ENCODE measurements around the gene PHKB.

The PHKB gene

DNA sequence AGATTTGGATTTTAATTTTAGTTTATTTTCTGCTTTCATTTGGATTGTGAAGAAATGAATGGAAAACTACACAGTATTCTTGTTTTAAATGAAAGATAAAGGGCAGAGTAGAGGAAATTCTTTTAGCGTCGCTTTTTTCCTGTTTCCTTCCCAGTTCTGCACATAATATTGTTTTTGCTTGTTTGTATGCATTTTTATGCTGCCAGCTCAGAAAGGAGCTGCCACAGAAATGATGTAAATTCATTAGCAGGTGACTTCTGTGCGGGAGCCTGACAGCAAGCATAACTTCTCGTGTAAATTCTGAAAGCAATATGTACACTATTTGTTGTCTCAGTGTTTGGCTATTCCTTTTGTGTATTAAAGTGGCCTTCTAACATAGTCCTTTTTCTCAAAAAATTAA lies 234.6 kb downstream of the PHKB start:
- DNase-seq: no peak

DNA sequence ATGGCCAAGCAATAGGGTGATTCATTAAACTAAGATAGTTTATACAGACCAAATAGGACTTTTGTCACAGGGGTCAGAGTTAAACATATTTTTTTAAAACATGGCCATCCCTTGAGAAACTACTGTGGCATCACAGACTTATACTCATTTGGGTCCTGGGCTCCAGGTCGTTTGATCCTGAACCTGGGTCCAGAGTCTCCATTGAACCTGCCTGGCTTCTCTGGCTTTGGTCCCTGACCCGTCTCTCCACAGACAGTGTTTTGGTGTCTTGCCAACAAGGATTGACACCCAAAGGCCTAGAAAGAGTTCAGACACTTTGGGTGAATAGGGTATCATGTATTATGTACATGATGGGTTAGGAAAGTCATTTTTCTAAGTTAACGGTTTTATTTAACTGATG lies 236.7 kb downstream of the PHKB start:
- DNase-seq: no peak

DNA sequence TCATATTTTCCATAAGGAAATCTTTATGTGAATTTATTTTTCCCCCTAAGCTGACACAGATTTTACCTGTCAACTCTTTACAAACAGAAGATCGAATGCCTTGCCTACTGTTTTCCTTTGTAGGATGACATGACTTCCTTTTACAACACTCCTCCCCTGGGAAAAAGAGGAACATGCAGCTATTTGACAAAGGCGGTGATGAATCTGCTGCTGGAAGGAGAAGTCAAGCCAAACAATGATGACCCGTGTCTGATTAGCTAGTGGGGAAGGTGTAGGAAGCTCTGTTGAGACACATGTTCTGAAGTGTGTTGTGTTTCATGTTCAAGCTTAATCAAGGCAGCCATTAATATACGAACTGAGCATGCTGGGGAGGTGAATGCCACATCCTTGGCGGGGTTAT lies 238.0 kb downstream of the PHKB start:
- peak; percentile 73 to 89 (median 78) for DNase-seq

DNA sequence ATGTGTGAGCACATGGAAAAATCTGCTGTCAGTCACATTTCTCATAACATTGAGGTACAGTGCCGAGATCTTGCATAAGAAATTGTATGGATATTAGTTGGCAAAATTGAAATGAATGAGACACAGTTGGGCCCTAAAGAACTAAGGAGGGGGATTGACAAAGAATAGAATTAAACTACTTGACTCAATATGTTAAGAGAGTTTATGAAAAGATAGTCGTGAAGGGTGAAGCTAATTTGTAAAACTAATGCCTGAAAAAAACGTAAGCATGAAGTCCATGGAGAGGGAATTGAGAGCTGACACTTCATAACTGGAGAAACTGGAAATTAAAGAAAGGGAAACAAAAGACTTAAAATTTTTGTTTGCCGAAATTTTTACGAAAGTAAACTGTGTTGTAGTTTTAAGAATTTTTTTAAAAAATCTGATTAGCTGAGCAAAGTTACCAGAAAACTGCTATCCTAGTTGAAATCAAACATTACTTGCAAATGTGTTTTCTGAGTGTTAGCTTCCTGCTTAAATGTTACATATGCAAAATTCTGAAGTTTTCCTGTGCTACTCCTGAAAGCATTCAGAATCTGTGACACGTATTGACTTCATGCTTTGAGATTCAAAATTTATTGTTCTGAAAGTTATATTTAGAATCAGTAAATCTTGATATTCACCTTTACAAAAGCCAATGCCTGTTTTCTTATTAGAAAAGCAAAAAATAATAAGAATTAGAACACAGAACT lies 239.9 kb downstream of the PHKB start:
- DNase-seq: no peak

DNA sequence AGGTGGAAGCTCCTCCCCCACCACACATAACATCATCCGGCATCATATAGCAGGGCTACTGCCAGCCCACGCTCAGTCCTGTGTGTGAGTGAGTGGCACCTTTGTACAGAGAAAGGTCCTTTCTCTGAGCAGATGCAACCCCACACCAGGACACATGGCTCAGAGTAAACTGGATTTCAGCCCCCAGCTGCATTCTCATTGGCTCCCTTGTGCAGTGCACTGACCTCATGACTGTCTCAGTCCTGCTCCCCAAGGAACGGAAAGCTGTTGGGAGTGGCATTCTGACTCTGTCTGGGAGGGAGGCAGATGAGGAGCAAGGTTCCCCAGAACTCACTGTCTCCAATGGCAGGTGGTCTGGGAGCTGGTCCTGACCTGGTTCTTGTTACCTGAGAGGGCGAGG lies 244.1 kb downstream of the PHKB start:
- DNase-seq: no peak

- DNase-seq: no peak
These were observed 250.7 kb downstream of the PHKB start for GRCh38 chr16:47711809-47712208.

GRCh38 chr16:47712276-47713224 lies 251.4 kb downstream of the PHKB start:
- DNase-seq: no peak

- DNase-seq: no peak
These were observed 252.1 kb downstream of the PHKB start for GRCh38 chr16:47713225-47713595.

GRCh38 chr16:47715442-47716083 lies 254.4 kb downstream of the PHKB start:
- no peak for DNase-seq

- no peak for DNase-seq
These were observed 255.4 kb downstream of the PHKB start for GRCh38 chr16:47716571-47716970.

DNA sequence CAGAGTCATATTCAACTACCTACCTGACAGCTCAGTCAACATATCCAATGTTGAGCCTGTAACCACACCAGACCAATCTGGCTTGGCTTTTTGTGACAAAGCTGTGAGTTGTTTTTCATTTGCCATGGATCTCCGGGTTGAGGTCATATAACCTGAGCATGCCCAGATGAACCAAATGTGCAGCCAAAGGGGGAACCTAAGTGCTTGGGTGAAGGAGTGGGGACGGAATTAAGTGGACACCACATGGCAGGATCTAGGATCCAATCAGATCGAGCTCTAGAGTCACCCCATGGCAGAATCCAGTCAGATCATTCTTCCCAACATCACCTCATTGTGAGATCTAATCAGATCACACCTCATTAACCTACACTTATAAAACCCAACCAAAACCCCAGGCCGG lies 258.6 kb downstream of the PHKB start:
- no peak for DNase-seq

- no peak for DNase-seq
These were observed 260.0 kb downstream of the PHKB start for GRCh38 chr16:47721006-47721637.

- no peak for DNase-seq
These were observed 260.9 kb downstream of the PHKB start for GRCh38 chr16:47722046-47722445.

DNA sequence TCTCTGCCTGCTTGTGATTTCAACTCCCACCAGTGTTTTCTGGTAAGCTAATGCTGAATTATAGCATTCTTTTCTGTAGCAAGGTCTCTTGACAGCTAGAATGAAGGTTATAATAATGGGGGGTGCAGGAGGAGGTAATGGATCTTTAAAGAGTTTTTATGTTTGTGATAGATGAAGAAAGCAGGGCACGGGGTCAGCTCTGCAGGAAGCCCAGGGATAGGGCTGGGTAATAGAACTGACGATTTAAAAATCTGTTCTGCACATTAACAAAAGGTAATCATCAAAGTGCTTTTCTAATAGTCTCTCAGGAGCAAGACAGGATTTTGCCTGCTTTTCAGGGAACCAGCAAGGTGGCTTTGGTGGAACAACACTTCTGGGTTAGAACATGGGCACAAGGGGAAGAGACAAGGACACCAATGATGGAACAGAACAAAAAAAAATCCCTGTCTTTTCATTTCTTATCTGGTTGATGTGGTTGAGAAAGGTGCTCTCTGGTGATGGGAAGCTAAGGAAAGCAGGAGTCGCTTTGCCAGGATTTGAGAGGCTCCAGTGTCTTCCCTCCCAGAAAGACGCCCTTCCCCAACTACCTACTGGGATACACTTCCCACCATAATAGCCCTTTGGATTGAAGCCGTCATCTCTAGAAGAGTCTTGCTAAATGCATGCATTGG lies 263.1 kb downstream of the PHKB start:
- no peak for DNase-seq

GRCh38 chr16:47725188-47725695 lies 264.1 kb downstream of the PHKB start:
- no peak for DNase-seq

- no peak for DNase-seq
These were observed 265.0 kb downstream of the PHKB start for GRCh38 chr16:47726031-47726675.

GRCh38 chr16:47727131-47727530 lies 266.0 kb downstream of the PHKB start:
- DNase-seq: no peak

- no peak for DNase-seq
These were observed 267.1 kb downstream of the PHKB start for GRCh38 chr16:47728205-47728604.

GRCh38 chr16:47729701-47730100 lies 268.6 kb downstream of the PHKB start:
- DNase-seq: no peak

GRCh38 chr16:47731252-47731651 lies 270.1 kb downstream of the PHKB start:
- DNase-seq: no peak

GRCh38 chr16:47732122-47732521 lies 271.0 kb downstream of the PHKB start:
- no peak for DNase-seq
